Mucosa of descending colon (tissue), 3 donors: Measurements from ENCODE around the gene PSMD9. TPM values are rescaled to one million over a fixed set of nuclear protein-coding genes. Genes with fewer than 3 reads are reported as not detected.

Experiments
- ATAC-seq: fragments of 200-7000 bp; cut with Tn5 transposase; one replicate; pipeline ENCODE4 v1.9.1; 2020; ENCODE audit warnings: mild to moderate bottlenecking, moderate library complexity
- DNase-seq, 3 donors: peaks; one replicate each; pipeline ENCODE4 v3.0.0-alpha.2; 2020
- H3K36me3 ChIP-seq: fragments of 200-600 bp; one replicate; pipeline ENCODE4 v1.8.0; 2021; ENCODE audit warnings: low read depth, mild to moderate bottlenecking
- H3K4me1 ChIP-seq: fragments of 200-600 bp; one replicate; pipeline ENCODE4 v1.8.0; 2021; ENCODE audit warnings: low read depth, mild to moderate bottlenecking
- H3K4me3 ChIP-seq: fragments of 200-600 bp; one replicate; pipeline ENCODE4 v1.8.0; 2021; ENCODE audit warnings: mild to moderate bottlenecking
- H3K9me3 ChIP-seq: fragments of 200-600 bp; one replicate; pipeline ENCODE4 v1.8.0; 2021; ENCODE audit warnings: mild to moderate bottlenecking
- CTCF ChIP-seq: fragments of 200-600 bp; IDR thresholded peaks from one replicate; pipeline ENCODE4 v1.8.0; 2022; ENCODE audit warnings: antibody characterized with exemption, mild to moderate bottlenecking
- intact Hi-C, 2 donors: fragments of 100-400 bp; cut with DNase I in 1 of 2; cut with micrococcal nuclease in 1 of 2; formaldehyde crosslinking; loops; one replicate each; pipeline versions ENCODE4 v1.11.0 to v1.11.1; 2022; cut with DNase I, micrococcal nuclease
- total RNA-seq, 3 donors: library from RNA; stranded (reverse); fragmentation: NEBNext Ultra II Directional in 2 of 3; extraction: Animal tissue kit (Norgen Biotek cat#: 25700) in 2 of 3; gene quantifications; one replicate each; pipeline versions ENCODE4 v1.2.1 to v1.2.4, GENCODE V29; 2021 to 2023
- donor health status: DM: no; HTN: no; CAD: no; lungs with moderate emphysema.
- donor health status: DM: no; HTN: no; CAD: no.
- donor health status: DM: no; HTN: yes; CAD: no.

Gene PSMD9
- total RNA-seq, 3 donors from 2014 or later, result 45.0 to 45.6 (median 45.2) TPM

- H3K4me1 ChIP-seq, result no peaks in the 10 kb centered on the region
Measured at GRCh38 chr12:121963341-121964018, 74.9 kb downstream of the PSMD9 start.

GRCh38 chr12:121964813-121965643, 76.4 kb downstream of the PSMD9 start:
- intact Hi-C loops, result no loop called here
- no peaks in the 10 kb centered on the region for H3K4me1 ChIP-seq
- no peak for TF ChIP-seq CTCF
- no peak for ATAC-seq
- H3K36me3 ChIP-seq, result no peaks in the 10 kb centered on the region
- H3K9me3 ChIP-seq, result no peaks in the 10 kb centered on the region
- DNase-seq, result no peak
- H3K4me3 ChIP-seq, result no peak overlapping the region

More at GRCh38 chr12:121963341-121964018, 74.9 kb downstream of the PSMD9 start:
- intact Hi-C loops, result no loop called here
- Histone ChIP-seq H3K9me3 (no peaks in the 10 kb centered on the region), H3K36me3 (no peaks in the 10 kb centered on the region), H3K4me3 (no peak overlapping the region)
- no peak for TF ChIP-seq CTCF
- ATAC-seq, result no peak
- no peak for DNase-seq

- intact Hi-C loops, result no loop called here
- no peak for TF ChIP-seq CTCF
- H3K4me3 ChIP-seq, result no peak overlapping the region
- H3K9me3 ChIP-seq, result no peaks in the 10 kb centered on the region
- H3K4me1 ChIP-seq, result no peaks in the 10 kb centered on the region
- DNase-seq, result no peak
- no peak for ATAC-seq
- no peaks in the 10 kb centered on the region for H3K36me3 ChIP-seq
Measured at GRCh38 chr12:121966959-121967358, 78.4 kb downstream of the PSMD9 start.

Other genes with a start within 250 kb of the PSMD9 start
- under 1 TPM; 0.17 to 0.35 (median 0.22) TPM for gene MORN3, start 219.1 kb upstream of the PSMD9 start, total RNA-seq
- 10 to 100 TPM in 1 of 3 donors, 1 to 10 TPM in 2; 6.0 to 10.3 (median 6.4) TPM for gene TMEM120B, start 176.0 kb upstream of the PSMD9 start, total RNA-seq
- gene RHOF, start 95.1 kb upstream of the PSMD9 start, total RNA-seq, result 10 to 100 TPM; 45.5 to 86.7 (median 83.2) TPM
- gene SETD1B, start 84.8 kb upstream of the PSMD9 start, total RNA-seq, result 10 to 100 TPM; 23.8 to 38.3 (median 27.5) TPM
- 1 to 10 TPM in 1 of 3 donors, under 1 TPM in 1, not detected in 1; 0.63 to 1.0 TPM for gene HPD, start 29.9 kb upstream of the PSMD9 start, total RNA-seq
- gene CFAP251, start 29.8 kb downstream of the PSMD9 start, total RNA-seq, result under 1 TPM; 0.14 to 0.92 (median 0.55) TPM
- 10 to 100 TPM in 1 of 3 donors, 1 to 10 TPM in 2; 5.2 to 11.6 (median 5.7) TPM for gene BCL7A, start 133.1 kb downstream of the PSMD9 start, total RNA-seq
- gene MLXIP, start 190.0 kb downstream of the PSMD9 start, total RNA-seq, result 100 to 1,000 TPM; 194 to 230 (median 201) TPM